ENCODE results near the gene AUTS2. TPM values are rescaled to one million over a fixed set of nuclear protein-coding genes. Genes with fewer than 3 reads are reported as not detected.

AUTS2 gene
- total RNA-seq, 1 experiment from 2014 or later, result 2.5 TPM

DNA sequence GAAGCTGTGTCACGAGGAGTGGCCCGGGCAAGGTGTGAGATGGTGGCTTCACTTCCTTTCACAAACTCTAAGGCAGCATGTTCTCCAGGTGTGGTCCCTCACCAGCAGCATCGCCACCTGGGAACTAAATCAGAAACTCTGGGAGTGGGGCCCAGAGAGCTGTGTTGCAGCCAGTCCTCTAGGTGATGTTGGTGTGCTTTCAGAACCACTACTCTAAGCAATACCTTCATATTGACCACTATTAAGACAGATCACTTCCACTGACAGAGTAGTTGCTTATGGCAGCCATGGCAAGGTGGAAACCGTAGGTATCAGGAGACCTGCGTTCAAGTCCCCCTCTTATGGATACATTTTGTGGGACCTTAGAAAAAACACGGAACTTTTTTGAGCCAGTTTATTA is 1037.9 kb downstream of the AUTS2 start:
- Histone ChIP-seq H3K36me3 (ENCODE audit: control insufficient read depth, insufficient read depth, low read length) (no peaks in the 10 kb centered on the region), H3K27ac (ENCODE audit: low read length) (no peak overlapping the region), H3K27me3 (ENCODE audit: control insufficient read depth, insufficient read depth, low read length) (no peaks in the 10 kb centered on the region), H3K4me3 (ENCODE audit: low read depth in 2 of 2, low read length in 2 of 2) (no peak overlapping the region), H3K9me3 (ENCODE audit: control insufficient read depth, insufficient read depth, low read depth, low read length) (no peaks in the 10 kb centered on the region), H3K4me1 (ENCODE audit: control insufficient read depth, insufficient read depth, low read length) (no peaks in the 10 kb centered on the region)
- TF ChIP-seq POLR2AphosphoS5 (IDR thresholded peaks at IDR 0.05; ENCODE audit: low read depth, low read length), result no peak
- no peak for TF ChIP-seq SIN3A (IDR thresholded peaks at IDR 0.05; ENCODE audit: borderline replicate concordance, insufficient read depth, low read depth, low read length)
- TF ChIP-seq, protein P1, sequence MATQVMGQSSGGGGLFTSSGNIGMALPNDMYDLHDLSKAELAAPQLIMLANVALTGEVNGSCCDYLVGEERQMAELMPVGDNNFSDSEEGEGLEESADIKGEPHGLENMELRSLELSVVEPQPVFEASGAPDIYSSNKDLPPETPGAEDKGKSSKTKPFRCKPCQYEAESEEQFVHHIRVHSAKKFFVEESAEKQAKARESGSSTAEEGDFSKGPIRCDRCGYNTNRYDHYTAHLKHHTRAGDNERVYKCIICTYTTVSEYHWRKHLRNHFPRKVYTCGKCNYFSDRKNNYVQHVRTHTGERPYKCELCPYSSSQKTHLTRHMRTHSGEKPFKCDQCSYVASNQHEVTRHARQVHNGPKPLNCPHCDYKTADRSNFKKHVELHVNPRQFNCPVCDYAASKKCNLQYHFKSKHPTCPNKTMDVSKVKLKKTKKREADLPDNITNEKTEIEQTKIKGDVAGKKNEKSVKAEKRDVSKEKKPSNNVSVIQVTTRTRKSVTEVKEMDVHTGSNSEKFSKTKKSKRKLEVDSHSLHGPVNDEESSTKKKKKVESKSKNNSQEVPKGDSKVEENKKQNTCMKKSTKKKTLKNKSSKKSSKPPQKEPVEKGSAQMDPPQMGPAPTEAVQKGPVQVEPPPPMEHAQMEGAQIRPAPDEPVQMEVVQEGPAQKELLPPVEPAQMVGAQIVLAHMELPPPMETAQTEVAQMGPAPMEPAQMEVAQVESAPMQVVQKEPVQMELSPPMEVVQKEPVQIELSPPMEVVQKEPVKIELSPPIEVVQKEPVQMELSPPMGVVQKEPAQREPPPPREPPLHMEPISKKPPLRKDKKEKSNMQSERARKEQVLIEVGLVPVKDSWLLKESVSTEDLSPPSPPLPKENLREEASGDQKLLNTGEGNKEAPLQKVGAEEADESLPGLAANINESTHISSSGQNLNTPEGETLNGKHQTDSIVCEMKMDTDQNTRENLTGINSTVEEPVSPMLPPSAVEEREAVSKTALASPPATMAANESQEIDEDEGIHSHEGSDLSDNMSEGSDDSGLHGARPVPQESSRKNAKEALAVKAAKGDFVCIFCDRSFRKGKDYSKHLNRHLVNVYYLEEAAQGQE (IDR thresholded peaks at IDR 0.05; ENCODE audit: insufficient read depth in 1 of 2, low read depth in 2 of 2, low read length in 1 of 2), result no peak
- TF ChIP-seq TCF7L2 (IDR thresholded peaks at IDR 0.05; ENCODE audit: low read depth, low read length), result no peak
- TF ChIP-seq, protein P2, sequence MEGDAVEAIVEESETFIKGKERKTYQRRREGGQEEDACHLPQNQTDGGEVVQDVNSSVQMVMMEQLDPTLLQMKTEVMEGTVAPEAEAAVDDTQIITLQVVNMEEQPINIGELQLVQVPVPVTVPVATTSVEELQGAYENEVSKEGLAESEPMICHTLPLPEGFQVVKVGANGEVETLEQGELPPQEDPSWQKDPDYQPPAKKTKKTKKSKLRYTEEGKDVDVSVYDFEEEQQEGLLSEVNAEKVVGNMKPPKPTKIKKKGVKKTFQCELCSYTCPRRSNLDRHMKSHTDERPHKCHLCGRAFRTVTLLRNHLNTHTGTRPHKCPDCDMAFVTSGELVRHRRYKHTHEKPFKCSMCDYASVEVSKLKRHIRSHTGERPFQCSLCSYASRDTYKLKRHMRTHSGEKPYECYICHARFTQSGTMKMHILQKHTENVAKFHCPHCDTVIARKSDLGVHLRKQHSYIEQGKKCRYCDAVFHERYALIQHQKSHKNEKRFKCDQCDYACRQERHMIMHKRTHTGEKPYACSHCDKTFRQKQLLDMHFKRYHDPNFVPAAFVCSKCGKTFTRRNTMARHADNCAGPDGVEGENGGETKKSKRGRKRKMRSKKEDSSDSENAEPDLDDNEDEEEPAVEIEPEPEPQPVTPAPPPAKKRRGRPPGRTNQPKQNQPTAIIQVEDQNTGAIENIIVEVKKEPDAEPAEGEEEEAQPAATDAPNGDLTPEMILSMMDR (IDR thresholded peaks at IDR 0.05), result no peak
- ChIA-PET CTCF (no interaction called here), POLR2A (no interaction called here)
- BruUV-seq (replicated peaks), result no TSS peak
- intact Hi-C loops (cut with micrococcal nuclease; ENCODE audit: unreplicated experiment), result no loop called here
- ATAC-seq (no peak), DNase-seq (ENCODE audit: low read depth, low spot score) (no peak)
- in situ Hi-C loops (cut with HindIII; ENCODE audit: low pct_unique_long_range_greater_than_20kb, low sequenced_read_pairs), result no loop called here

DNA sequence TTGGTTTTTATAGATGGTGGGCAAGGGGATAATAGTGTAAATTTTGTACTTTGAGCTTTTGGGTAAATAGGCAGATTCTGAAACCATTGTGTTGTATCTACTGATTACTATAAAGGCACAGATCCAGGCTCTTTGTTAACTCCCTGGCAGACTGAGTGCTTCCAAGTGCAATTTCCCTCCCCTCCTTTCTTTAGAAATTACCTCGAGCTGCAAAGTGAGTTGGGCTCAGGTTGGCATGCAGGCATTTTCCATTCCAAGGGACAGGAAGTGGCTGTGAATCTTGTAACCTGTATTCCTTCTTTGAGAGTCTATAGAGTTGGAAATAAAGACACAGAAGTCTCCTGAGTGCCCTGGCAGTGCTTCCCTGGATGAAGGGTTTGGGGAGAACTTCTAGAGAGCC is 1039.5 kb downstream of the AUTS2 start:
- DNase-seq (ENCODE audit: low read depth, low spot score), result no peak

More for the DNA sequence above, 1039.5 kb downstream of the AUTS2 start:
- intact Hi-C loops (cut with micrococcal nuclease; ENCODE audit: unreplicated experiment), result no loop called here
- TF ChIP-seq, protein P2 (IDR thresholded peaks at IDR 0.05), result no peak
- TF ChIP-seq SIN3A (IDR thresholded peaks at IDR 0.05; ENCODE audit: borderline replicate concordance, insufficient read depth, low read depth, low read length), result no peak
- TF ChIP-seq, protein P1 (IDR thresholded peaks at IDR 0.05; ENCODE audit: insufficient read depth in 1 of 2, low read depth in 2 of 2, low read length in 1 of 2), result no peak
- TF ChIP-seq POLR2AphosphoS5 (IDR thresholded peaks at IDR 0.05; ENCODE audit: low read depth, low read length), result no peak
- no peak for TF ChIP-seq TCF7L2 (IDR thresholded peaks at IDR 0.05; ENCODE audit: low read depth, low read length)
- CTCF ChIA-PET, result no interaction called here
- BruUV-seq (replicated peaks), result no TSS peak
- Histone ChIP-seq H3K9me3 (ENCODE audit: control insufficient read depth, insufficient read depth, low read depth, low read length) (no peaks in the 10 kb centered on the region), H3K4me3 (ENCODE audit: low read depth in 2 of 2, low read length in 2 of 2) (no peak overlapping the region), H3K27me3 (ENCODE audit: control insufficient read depth, insufficient read depth, low read length) (no peaks in the 10 kb centered on the region), H3K36me3 (ENCODE audit: control insufficient read depth, insufficient read depth, low read length) (no peaks in the 10 kb centered on the region), H3K4me1 (ENCODE audit: control insufficient read depth, insufficient read depth, low read length) (no peaks in the 10 kb centered on the region), H3K27ac (ENCODE audit: low read length) (no peak overlapping the region)
- in situ Hi-C loops (cut with HindIII; ENCODE audit: low pct_unique_long_range_greater_than_20kb, low sequenced_read_pairs), result no loop called here
- ATAC-seq, result no peak
- POLR2A ChIA-PET, result no interaction called here

Measured in Panc1 (cell line).